Measurements from ENCODE around the gene BMP6.

BMP6 gene

DNA sequence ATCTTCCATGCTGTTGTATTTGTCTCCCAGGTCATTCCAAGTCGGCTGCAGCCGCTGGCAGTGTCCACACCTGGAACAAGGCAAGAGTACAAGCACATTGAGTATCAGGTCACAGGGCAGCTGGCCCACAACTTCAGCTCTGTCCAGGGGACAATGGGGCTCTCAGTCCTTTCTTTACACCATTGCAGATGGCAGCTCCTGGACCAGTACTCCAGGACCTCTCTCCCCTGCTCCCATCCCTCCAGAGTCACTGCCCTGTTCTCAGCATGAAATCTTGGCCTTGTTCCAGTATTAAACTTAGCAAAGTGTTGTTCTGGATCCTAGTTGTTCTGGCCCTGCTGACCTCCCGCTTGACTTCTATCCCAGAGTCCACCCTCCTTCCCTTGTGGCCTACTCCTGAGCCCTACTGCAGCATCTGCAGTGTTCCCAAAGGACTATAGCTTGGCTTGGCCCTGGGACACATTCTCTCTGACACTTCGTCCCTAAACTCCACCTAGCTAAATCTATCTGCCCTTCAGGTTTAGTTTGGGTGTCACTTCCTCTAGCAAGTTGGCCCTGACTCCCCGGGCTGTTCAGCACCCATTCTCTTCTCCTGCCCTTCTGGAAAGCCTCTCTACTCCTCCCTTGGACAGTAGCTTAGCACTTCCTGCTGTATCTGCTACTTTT is 178.9 kb downstream of the BMP6 start:
- TF ChIP-seq CTCF (IDR thresholded peaks at IDR 0.05; ENCODE audit: low read depth, low read length): no peak
- DNase-seq (ENCODE audit: extremely low read depth, low read depth): no peak

DNA sequence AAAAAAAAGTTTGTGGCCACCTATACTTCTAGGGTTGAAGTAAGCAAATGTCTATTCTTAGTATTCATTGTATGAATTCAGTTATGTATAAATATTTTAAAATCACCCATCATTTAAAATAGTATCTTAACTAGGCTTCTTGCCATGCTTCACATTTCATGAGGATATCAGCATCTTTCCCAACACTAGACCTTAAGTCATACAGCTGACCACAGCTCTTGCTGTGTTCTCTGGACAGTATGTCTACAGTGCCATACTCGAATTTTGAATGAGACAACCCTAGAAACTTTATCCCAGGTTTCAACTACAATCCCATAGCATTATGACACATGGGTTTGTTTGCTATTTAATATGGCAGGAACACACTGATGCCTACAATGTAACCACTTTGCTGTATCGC is 179.5 kb downstream of the BMP6 start:
- no peak for TF ChIP-seq CTCF (IDR thresholded peaks at IDR 0.05; ENCODE audit: low read depth, low read length)
- no peak for DNase-seq (ENCODE audit: extremely low read depth, low read depth)

- no peak for TF ChIP-seq CTCF (IDR thresholded peaks at IDR 0.05; ENCODE audit: low read depth, low read length)
- no peak for DNase-seq (ENCODE audit: extremely low read depth, low read depth)
Measured at GRCh38 chr6:7906741-7907140, 180.8 kb downstream of the BMP6 start.

DNA sequence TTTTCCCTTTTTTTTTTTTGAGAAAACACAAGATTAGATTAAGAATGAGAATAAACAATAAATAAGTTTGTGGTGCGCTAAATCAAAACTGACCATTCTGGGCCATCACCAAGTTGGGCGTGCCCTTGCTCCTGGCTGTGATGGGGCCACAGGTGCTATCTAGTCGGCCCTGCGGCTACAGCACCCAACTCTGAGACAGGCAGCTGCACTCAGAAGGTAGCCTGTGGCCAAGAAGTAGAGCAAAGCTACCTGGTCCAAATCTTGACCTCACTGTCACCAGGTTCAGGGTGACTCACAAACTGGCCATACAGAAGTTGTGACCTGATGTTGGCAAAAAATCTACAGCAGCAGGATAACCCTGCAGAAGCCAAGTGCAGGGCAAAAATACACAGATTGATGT is 181.3 kb downstream of the BMP6 start:
- DNase-seq (ENCODE audit: extremely low read depth, low read depth): no peak
- no peak for TF ChIP-seq CTCF (IDR thresholded peaks at IDR 0.05; ENCODE audit: low read depth, low read length)

- no peak for DNase-seq (ENCODE audit: extremely low read depth, low read depth)
- no peak; the same call in 1 of the 2 replicates for TF ChIP-seq CTCF (IDR thresholded peaks at IDR 0.05; ENCODE audit: low read depth, low read length)
Measured at GRCh38 chr6:7909323-7910276, 183.7 kb downstream of the BMP6 start.

- no peak for TF ChIP-seq CTCF (IDR thresholded peaks at IDR 0.05; ENCODE audit: low read depth, low read length)
- DNase-seq (ENCODE audit: extremely low read depth, low read depth): no peak
Measured at GRCh38 chr6:7910298-7910653, 184.4 kb downstream of the BMP6 start.

Data from AG09319 (cell line).